OCI-LY1 (cell line): ENCODE data around the gene PDE4D.

ENCODE experiments used
- H2AFZ ChIP-seq: fragments of 200-600 bp; sonication (generic), shearing (Covaris generic); 2 replicates; pipeline ENCODE4 v1.6.0; 2014; ENCODE audit warnings: antibody characterized with exemption, mild to moderate bottlenecking, low read length
- H3F3A ChIP-seq: fragments of 200-600 bp; sonication (generic), shearing (Covaris generic); 2 replicates; pipeline ENCODE4 v1.6.0; 2014; ENCODE audit warnings: mild to moderate bottlenecking, antibody characterized with exemption, low read length, moderate library complexity; ENCODE audit not compliant: insufficient read depth
- H3K27ac ChIP-seq: fragments of 200-600 bp; sonication (generic); 2 replicates; pipeline ENCODE4 v1.5.1; 2014; ENCODE audit warnings: low read length, mixed run types, mild to moderate bottlenecking, low read depth; ENCODE audit not compliant: poor library complexity, severe bottlenecking
- H3K27me3 ChIP-seq: fragments of 200-600 bp; sonication (generic); 2 replicates; pipeline ENCODE4 v1.6.0; 2014; ENCODE audit warnings: antibody characterized with exemption, mild to moderate bottlenecking, low read length, moderate library complexity; ENCODE audit not compliant: insufficient read depth
- H3K36me3 ChIP-seq: fragments of 200-600 bp; sonication (generic); 2 replicates; pipeline ENCODE4 v1.6.1; 2014; ENCODE audit warnings: mild to moderate bottlenecking, antibody characterized with exemption, low read length, moderate library complexity, mixed read lengths; ENCODE audit not compliant: insufficient read depth
- H3K4me1 ChIP-seq: fragments of 200-600 bp; sonication (generic); 2 replicates; pipeline ENCODE4 v1.5.1; 2014; ENCODE audit warnings: mild to moderate bottlenecking, low read length, moderate library complexity; ENCODE audit not compliant: insufficient read depth, severe bottlenecking
- H3K4me2 ChIP-seq: fragments of 200-600 bp; sonication (generic), shearing (Covaris generic); 2 replicates; pipeline ENCODE4 v1.6.1; 2014; ENCODE audit warnings: low read length
- H3K4me3 ChIP-seq: fragments of 200-600 bp; sonication (generic); 2 replicates; pipeline ENCODE4 v1.5.1; 2014; ENCODE audit warnings: low read length, low read depth, mild to moderate bottlenecking, mixed read lengths; ENCODE audit not compliant: poor library complexity, severe bottlenecking
- H3K79me2 ChIP-seq: fragments of 200-600 bp; shearing (Covaris generic); 2 replicates; pipeline ENCODE4 v1.6.1; 2016; ENCODE audit warnings: mixed run types, low read length, mixed read lengths; ENCODE audit not compliant: insufficient read depth
- H3K9ac ChIP-seq: fragments of 200-600 bp; sonication (generic), shearing (Covaris generic); 2 replicates; pipeline ENCODE4 v1.6.1; 2014; ENCODE audit warnings: mild to moderate bottlenecking, low read length, mixed read lengths
- H3K9me2 ChIP-seq: fragments of 200-600 bp; sonication (generic), shearing (Covaris generic); 2 replicates; pipeline ENCODE4 v1.6.1; 2014; ENCODE audit warnings: low read depth, mild to moderate bottlenecking, low read length, mixed read lengths
- H3K9me3 ChIP-seq: fragments of 200-600 bp; shearing (Covaris generic); 2 replicates; pipeline ENCODE4 v1.6.1; 2014; ENCODE audit warnings: low read length, mixed read lengths
- H4K20me1 ChIP-seq: fragments of 200-600 bp; sonication (generic), shearing (Covaris generic); 2 replicates; pipeline ENCODE4 v1.6.0; 2016; ENCODE audit warnings: mild to moderate bottlenecking, low read length; ENCODE audit not compliant: insufficient read depth
- EZH2 ChIP-seq: fragments of 200-600 bp; sonication (generic), shearing (Covaris generic); IDR thresholded peaks from 2 replicates; pipeline ENCODE4 v1.8.0; 2017; ENCODE audit warnings: borderline replicate concordance, mixed run types, mild to moderate bottlenecking, antibody characterized with exemption, low read length, moderate library complexity, mixed read lengths
- TF ChIP-seq, protein P1 (sequence below): fragments of 200-600 bp; sonication (generic), shearing (Covaris generic); IDR thresholded peaks from 2 replicates; pipeline ENCODE4 v1.5.1; 2017; ENCODE audit warnings: mild to moderate bottlenecking, antibody characterized with exemption, low read length, moderate library complexity, mixed read lengths

The PDE4D gene

DNA sequence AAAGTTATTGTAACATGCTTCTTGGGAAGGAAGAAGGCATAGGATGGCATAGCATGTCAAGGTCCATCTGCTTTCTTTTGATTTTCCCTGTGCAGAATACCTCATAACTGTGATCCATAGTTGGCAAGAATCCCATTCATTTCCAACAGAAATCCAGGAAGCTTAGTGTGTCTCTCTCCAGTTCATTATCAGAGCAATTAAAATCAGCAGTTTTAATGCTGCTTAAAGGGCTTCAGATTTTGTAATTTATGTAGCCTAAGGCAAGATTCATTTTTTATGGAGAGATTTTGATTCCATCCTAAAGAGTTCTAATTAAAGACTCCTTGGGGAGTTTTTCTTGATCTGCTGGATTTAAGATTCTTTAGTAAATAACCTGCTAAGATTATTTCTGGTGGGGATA lies 560.1 kb downstream of the PDE4D start:
- Histone ChIP-seq H3K9me3 (no peaks in the 10 kb centered on the region), H4K20me1 (no peaks in the 10 kb centered on the region), H3K79me2 (no peaks in the 10 kb centered on the region), H3K9ac (no peak overlapping the region), H3K4me1 (no peaks in the 10 kb centered on the region), H3F3A (no peaks in the 10 kb centered on the region), H3K4me3 (no peak overlapping the region), H3K36me3 (no peaks in the 10 kb centered on the region), H3K9me2 (no peaks in the 10 kb centered on the region), H3K4me2 (no peak overlapping the region), H3K27ac (no peak overlapping the region), H2AFZ (no peak overlapping the region), H3K27me3 (no peaks in the 10 kb centered on the region)
- TF ChIP-seq EZH2: no peak
- TF ChIP-seq, protein P1, sequence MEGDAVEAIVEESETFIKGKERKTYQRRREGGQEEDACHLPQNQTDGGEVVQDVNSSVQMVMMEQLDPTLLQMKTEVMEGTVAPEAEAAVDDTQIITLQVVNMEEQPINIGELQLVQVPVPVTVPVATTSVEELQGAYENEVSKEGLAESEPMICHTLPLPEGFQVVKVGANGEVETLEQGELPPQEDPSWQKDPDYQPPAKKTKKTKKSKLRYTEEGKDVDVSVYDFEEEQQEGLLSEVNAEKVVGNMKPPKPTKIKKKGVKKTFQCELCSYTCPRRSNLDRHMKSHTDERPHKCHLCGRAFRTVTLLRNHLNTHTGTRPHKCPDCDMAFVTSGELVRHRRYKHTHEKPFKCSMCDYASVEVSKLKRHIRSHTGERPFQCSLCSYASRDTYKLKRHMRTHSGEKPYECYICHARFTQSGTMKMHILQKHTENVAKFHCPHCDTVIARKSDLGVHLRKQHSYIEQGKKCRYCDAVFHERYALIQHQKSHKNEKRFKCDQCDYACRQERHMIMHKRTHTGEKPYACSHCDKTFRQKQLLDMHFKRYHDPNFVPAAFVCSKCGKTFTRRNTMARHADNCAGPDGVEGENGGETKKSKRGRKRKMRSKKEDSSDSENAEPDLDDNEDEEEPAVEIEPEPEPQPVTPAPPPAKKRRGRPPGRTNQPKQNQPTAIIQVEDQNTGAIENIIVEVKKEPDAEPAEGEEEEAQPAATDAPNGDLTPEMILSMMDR: no peak

DNA sequence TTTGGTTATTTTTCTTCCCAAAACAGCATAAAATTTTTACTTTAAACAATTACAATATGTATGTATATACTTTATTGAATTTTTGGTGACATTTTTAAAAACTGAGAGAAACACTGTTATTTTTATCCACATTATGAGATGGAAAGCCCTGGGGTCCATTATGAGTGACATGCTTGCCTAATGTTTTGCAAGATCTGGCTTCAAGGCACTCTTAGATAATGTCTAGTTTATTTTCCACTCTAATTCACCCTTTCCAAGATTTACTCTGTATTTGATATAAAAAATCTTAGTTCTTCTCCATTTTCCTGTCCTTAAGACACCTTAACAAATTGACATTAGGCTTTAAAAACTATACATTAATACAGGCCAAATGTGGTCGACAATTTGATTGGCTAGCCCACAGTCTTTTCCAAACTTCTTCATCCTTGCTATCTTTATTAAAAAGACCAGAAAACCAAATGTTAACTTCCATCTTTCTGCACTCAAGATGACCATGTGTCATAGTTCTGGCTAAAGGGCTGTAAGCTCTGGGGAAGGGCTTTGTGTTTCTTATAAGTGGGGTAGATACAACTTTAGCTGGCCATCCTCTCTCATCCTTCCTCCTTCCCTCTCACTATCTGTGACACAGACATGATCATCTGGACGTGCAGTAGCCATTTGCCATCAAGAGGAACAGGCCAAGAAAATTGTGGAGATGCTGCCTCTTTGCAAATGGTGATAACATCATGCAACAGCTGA lies 561.1 kb downstream of the PDE4D start:
- Histone ChIP-seq H3K27me3 (no peaks in the 10 kb centered on the region), H3K79me2 (no peaks in the 10 kb centered on the region), H3K9me2 (no peaks in the 10 kb centered on the region), H3F3A (no peaks in the 10 kb centered on the region), H3K4me3 (no peak overlapping the region), H3K9ac (no peak overlapping the region), H3K4me2 (no peak overlapping the region), H3K36me3 (no peaks in the 10 kb centered on the region), H3K27ac (no peak overlapping the region), H2AFZ (no peak overlapping the region), H3K9me3 (no peaks in the 10 kb centered on the region), H3K4me1 (no peaks in the 10 kb centered on the region), H4K20me1 (no peaks in the 10 kb centered on the region)
- TF ChIP-seq, protein P1: no peak

DNA sequence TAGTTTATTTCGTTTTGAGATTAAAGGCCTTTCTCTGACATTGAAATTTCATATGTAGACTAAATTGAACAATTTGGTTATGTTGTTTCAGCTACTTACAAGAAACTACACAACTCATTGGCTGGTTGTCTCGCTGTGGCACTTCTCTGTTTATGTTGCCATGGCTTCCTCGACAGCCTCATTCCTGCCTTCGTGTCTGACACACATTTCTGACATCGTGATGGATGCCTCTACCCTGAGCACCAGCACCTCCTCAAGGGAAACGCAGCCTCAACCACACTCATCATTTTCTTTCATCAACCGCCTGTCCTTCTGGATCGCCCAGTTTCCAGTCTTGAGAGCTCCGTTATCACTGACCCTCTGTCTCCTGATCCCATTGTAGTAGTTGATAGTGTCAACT lies 562.8 kb downstream of the PDE4D start:
- Histone ChIP-seq H3F3A (no peaks in the 10 kb centered on the region), H3K4me2 (no peak overlapping the region), H3K27me3 (no peaks in the 10 kb centered on the region), H3K9me3 (no peaks in the 10 kb centered on the region), H3K79me2 (no peaks in the 10 kb centered on the region), H3K4me3 (no peak overlapping the region), H2AFZ (no peak overlapping the region), H3K4me1 (no peaks in the 10 kb centered on the region), H3K36me3 (no peaks in the 10 kb centered on the region), H3K27ac (no peak overlapping the region), H4K20me1 (no peaks in the 10 kb centered on the region), H3K9me2 (no peaks in the 10 kb centered on the region), H3K9ac (no peak overlapping the region)
- TF ChIP-seq, protein P1: no peak
- TF ChIP-seq EZH2: no peak
